Spleen (tissue), 11 donors: ENCODE results near the gene SLC39A5. TPM values are rescaled to one million over a fixed set of nuclear protein-coding genes. Genes with fewer than 3 reads are reported as not detected.

ENCODE experiments used
- DNase-seq: peaks from one replicate; pipeline ENCODE4 v3.0.0-alpha.2; 2020
- H3K27ac ChIP-seq, 8 donors: fragments of 200-600 bp; sonication (generic) in 7 of 8; 1 replicate in 4 of 8; 2 replicates in 4 of 8; pipeline versions ENCODE4 v1.5.0 to v1.8.0; 2016 to 2021; ENCODE audit warnings: inconsistent platforms in 4 of 8, mild to moderate bottlenecking in 4 of 8, moderate library complexity in 1 of 8
- H3K27me3 ChIP-seq, 7 donors: fragments of 200-600 bp; sonication (generic) in 6 of 7; replicated peaks in 1 of 7; 1 replicate in 4 of 7; 2 replicates in 3 of 7; pipeline versions ENCODE4 v1.5.0 to v1.8.0; 2016 to 2021; ENCODE audit warnings: inconsistent platforms in 3 of 7, mild to moderate bottlenecking in 1 of 7
- H3K36me3 ChIP-seq, 6 donors: fragments of 200-600 bp; sonication (generic) in 5 of 6; 1 replicate in 4 of 6; 2 replicates in 2 of 6; pipeline versions ENCODE4 v1.5.0 to v1.8.0; 2016 to 2021; ENCODE audit warnings: inconsistent platforms in 2 of 6
- H3K4me1 ChIP-seq, 6 donors: fragments of 200-600 bp; sonication (generic) in 5 of 6; 1 replicate in 3 of 6; 2 replicates in 3 of 6; pipeline versions ENCODE4 v1.5.0 to v1.8.0; 2016 to 2021; ENCODE audit warnings: inconsistent platforms in 3 of 6
- H3K4me3 ChIP-seq, 8 donors: fragments of 200-600 bp; sonication (generic) in 7 of 8; 1 replicate in 4 of 8; 2 replicates in 4 of 8; pipeline versions ENCODE4 v1.5.0 to v1.8.0; 2016 to 2021; ENCODE audit warnings: inconsistent platforms in 4 of 8, mild to moderate bottlenecking in 4 of 8, moderate library complexity in 2 of 8
- H3K9me3 ChIP-seq, 8 donors: fragments of 200-600 bp; sonication (generic) in 7 of 8; 1 replicate in 4 of 8; 2 replicates in 4 of 8; pipeline versions ENCODE4 v1.5.0 to v1.8.0; 2016 to 2021; ENCODE audit warnings: inconsistent platforms in 4 of 8
- CTCF ChIP-seq, 11 experiments: fragments of 200-600 bp in 7 of 11; fragments of 450-650 bp in 4 of 11; sonication (generic) in 4 of 11; IDR thresholded peaks in 8 of 11; conservative IDR thresholded peaks in 3 of 11; 1 replicate in 7 of 11; 2 replicates in 4 of 11; pipeline versions ENCODE4 v1.4.0 to v1.8.0; 2016 to 2021; ENCODE audit warnings: antibody characterized with exemption in 11 of 11, inconsistent platforms in 4 of 11, mild to moderate bottlenecking in 1 of 11
- POLR2A ChIP-seq, 3 donors: fragments of 450-650 bp; IDR thresholded peaks; one replicate each; pipeline ENCODE4 v1.5.1; 2017; ENCODE audit warnings: antibody characterized with exemption in 3 of 3, mild to moderate bottlenecking in 1 of 3
- POLR2AphosphoS5 ChIP-seq, 3 donors: sonication (generic); formaldehyde crosslinking; IDR thresholded peaks; one replicate each; pipeline ENCODE4 v1.5.1; 2017; ENCODE audit warnings: antibody characterized with exemption in 3 of 3
- WGBS, 5 donors: extraction: QIAGEN DNeasy Blood & Tissue Kit in 3 of 5; methylation state at CpG; one replicate each; pipeline versions ENCODE4 v1.1.5 to v1.1.7; 2013 to 2018; 5-methylcytosine and 5-hydroxymethylcytosine counted together
- intact Hi-C: fragments of 100-400 bp; cut with DNase I; formaldehyde crosslinking; loops from one replicate; pipeline ENCODE4 v1.15.0; 2023; ENCODE audit warnings: low total_unique reads
- polyA plus RNA-seq, 3 donors: library from polyadenylated mRNA; stranded (reverse); fragments of 200-250 nt; gene quantifications; one replicate each; pipeline ENCODE4 v1.2.1, GENCODE V29; 2013
- total RNA-seq, 7 donors: library from RNA; depleted of rRNA in 3 of 7; stranded (reverse); fragments of >200 nt in 3 of 7; fragmentation: NEBNext Ultra II Directional in 4 of 7; extraction: Animal tissue kit (Norgen Biotek cat#: 25700) in 4 of 7; gene quantifications; one replicate each; pipeline versions ENCODE4 v1.1.0 to v1.2.1, GENCODE V29; 2016 to 2021
- donor health status: healthy with polysubstance abuse.
- donor health status: DM: no; HTN: no; CAD: no; lungs with moderate emphysema.
- donor health status: DM: no; HTN: no; CAD: no.
- donor health status: Bipolar disorder and iron deficiency.
- donor health status: healthy.
- donor health status: DM: no; HTN: no; CAD: no.
- donor health status: DM: yes; HTN: yes; CAD: no.

The SLC39A5 gene
- total and polyA plus RNA-seq, 10 donors = 0.18 to 1.3 (median 0.53) TPM; not detected in 4

- Histone ChIP-seq H3K9me3 (no peaks in the 10 kb centered on the region), H3K4me3 (no peak overlapping the region), H3K27me3 (no peaks in the 10 kb centered on the region), H3K27ac (peak overlapping the region in 4 of 8 donors; percentile 16 to 48 (median 24)), H3K36me3 (peaks cover 0 to 67% (median 57%) of the 10 kb centered on the region in 6 donors), H3K4me1 (peaks cover 3 to 36% (median 9%) of the 10 kb centered on the region in 6 donors)
- TF ChIP-seq POLR2A (IDR thresholded peaks at IDR 0.05) = no peak
- no peak for TF ChIP-seq POLR2AphosphoS5 (IDR thresholded peaks at IDR 0.05)
- no peak for TF ChIP-seq CTCF (IDR thresholded peaks at IDR 0.05 in 8 of 11, conservative IDR thresholded peaks at IDR 0.05 in 3 of 11)
- intact Hi-C loops = no loop called here
- no peak for DNase-seq
Measured at GRCh38 chr12:56205445-56205844, 24.4 kb upstream of the SLC39A5 start.

GRCh38 chr12:56206452-56207166 lies 23.2 kb upstream of the SLC39A5 start:
- no peaks in the 10 kb centered on the region for H3K27me3 ChIP-seq
- H3K4me1 ChIP-seq = peaks cover 3 to 36% (median 9%) of the 10 kb centered on the region in 6 donors
- peak; percentile 78 for DNase-seq
- intact Hi-C loops = no loop called here
- TF ChIP-seq POLR2A (IDR thresholded peaks at IDR 0.05) (no peak), CTCF (IDR thresholded peaks at IDR 0.05 in 8 of 11, conservative IDR thresholded peaks at IDR 0.05 in 3 of 11) (peak in 10 of 11 experiments; percentile 43 to 63 (median 48)), POLR2AphosphoS5 (IDR thresholded peaks at IDR 0.05) (peak in 2 of 3 donors; percentile 10 to 26)
- no peaks in the 10 kb centered on the region for H3K9me3 ChIP-seq
- 70 to 73% (median 72%) methylated on average over 13 to 14 of the region's 14 CpGs for WGBS, 5 donors
- no peak overlapping the region for H3K4me3 ChIP-seq
- peaks cover 0 to 79% (median 67%) of the 10 kb centered on the region in 6 donors for H3K36me3 ChIP-seq
- H3K27ac ChIP-seq = peak overlapping the region in 2 of 8 donors; percentile 17 to 48

- Histone ChIP-seq H3K27me3 (no peaks in the 10 kb centered on the region), H3K36me3 (peaks cover 2 to 93% (median 81%) of the 10 kb centered on the region in 6 donors), H3K4me3 (no peak overlapping the region), H3K4me1 (peaks cover 0 to 26% (median 5%) of the 10 kb centered on the region in 6 donors), H3K27ac (peak overlapping the region in 4 of 8 donors; percentile 36 to 69 (median 44)), H3K9me3 (no peaks in the 10 kb centered on the region)
- TF ChIP-seq POLR2A (IDR thresholded peaks at IDR 0.05) = no peak
- TF ChIP-seq POLR2AphosphoS5 (IDR thresholded peaks at IDR 0.05) = peak in 2 of 3 donors; percentile 53 to 64
- DNase-seq = no peak
- intact Hi-C loops = no loop called here
- WGBS, 5 donors = 51 to 84% (median 68%) methylated on average over 6 of the region's 6 CpGs
Measured at GRCh38 chr12:56208006-56208405, 21.8 kb upstream of the SLC39A5 start.

GRCh38 chr12:56212361-56212760 lies 17.5 kb upstream of the SLC39A5 start:
- Histone ChIP-seq H3K4me3 (no peak overlapping the region), H3K27me3 (no peaks in the 10 kb centered on the region), H3K27ac (no peak overlapping the region), H3K36me3 (peaks cover 2 to 100% (median 94%) of the 10 kb centered on the region in 6 donors), H3K4me1 (peaks cover 0 to 23% (median 2%) of the 10 kb centered on the region in 6 donors), H3K9me3 (no peaks in the 10 kb centered on the region)
- TF ChIP-seq POLR2A (IDR thresholded peaks at IDR 0.05) (no peak), CTCF (IDR thresholded peaks at IDR 0.05 in 8 of 11, conservative IDR thresholded peaks at IDR 0.05 in 3 of 11) (no peak), POLR2AphosphoS5 (IDR thresholded peaks at IDR 0.05) (no peak)
- no peak for DNase-seq
- intact Hi-C loops = no loop called here
- WGBS, 5 donors = 79 to 94% (median 88%) methylated on average over 1 of the region's 1 CpG
